Aorta (tissue), 5 donors: ENCODE results near the gene PASD1. TPM values are rescaled to one million over a fixed set of nuclear protein-coding genes. Genes with fewer than 3 reads are reported as not detected.

ENCODE experiments used
- ATAC-seq: fragments of 200-7000 bp; cut with Tn5 transposase; one replicate; pipeline ENCODE4 v1.9.1; 2022; ENCODE audit warnings: moderate library complexity; ENCODE audit not compliant: low FRiP score
- DNase-seq, 2 donors: peaks; one replicate each; pipeline ENCODE4 v3.0.0-alpha.2; 2020
- H3K27ac ChIP-seq, 2 donors: one replicate each; pipeline ENCODE4 v1.5.1; 2013; ENCODE audit warnings: low read length in 2 of 2, mild to moderate bottlenecking in 2 of 2, moderate library complexity in 2 of 2, control low read depth in 1 of 2, inconsistent platforms in 1 of 2, low read depth in 1 of 2
- H3K27me3 ChIP-seq, 2 donors: one replicate each; pipeline ENCODE4 v1.6.1; 2013; ENCODE audit warnings: control low read depth in 1 of 2, low read length in 1 of 2, mild to moderate bottlenecking in 1 of 2, moderate library complexity in 1 of 2; ENCODE audit not compliant: insufficient read depth in 2 of 2, control insufficient read depth in 1 of 2
- H3K36me3 ChIP-seq, 2 donors: one replicate each; pipeline ENCODE4 v1.6.1; 2013; ENCODE audit warnings: control low read depth in 1 of 2, low read length in 1 of 2, mild to moderate bottlenecking in 1 of 2; ENCODE audit not compliant: insufficient read depth in 2 of 2, control insufficient read depth in 1 of 2
- H3K4me1 ChIP-seq, 2 donors: one replicate each; pipeline ENCODE4 v1.6.1; 2013; ENCODE audit warnings: low read length in 2 of 2, control low read depth in 1 of 2, mild to moderate bottlenecking in 1 of 2, moderate library complexity in 1 of 2; ENCODE audit not compliant: insufficient read depth in 2 of 2, control insufficient read depth in 1 of 2
- H3K4me3 ChIP-seq, 2 donors: one replicate each; pipeline ENCODE4 v1.5.1; 2013; ENCODE audit warnings: low read length in 2 of 2, control low read depth in 1 of 2, mild to moderate bottlenecking in 1 of 2
- H3K9me3 ChIP-seq: one replicate; pipeline ENCODE4 v1.6.1; 2013; ENCODE audit warnings: mild to moderate bottlenecking, low read length; ENCODE audit not compliant: control insufficient read depth
- WGBS, 2 donors: extraction: QIAGEN DNeasy Blood & Tissue Kit; methylation state at CpG; one replicate each; pipeline ENCODE4 v1.1.7; 2013; 5-methylcytosine and 5-hydroxymethylcytosine counted together
- intact Hi-C, 2 donors: fragments of 100-400 bp; cut with DNase I; formaldehyde crosslinking; loops; one replicate each; pipeline versions ENCODE4 v1.14.2 to v1.15.0; 2022
- polyA plus RNA-seq, 2 donors: library from polyadenylated mRNA; stranded (reverse); fragments of 200-250 nt; gene quantifications; one replicate each; pipeline ENCODE4 v1.2.3, GENCODE V29; 2013
- total RNA-seq, 2 donors: library from RNA; stranded (reverse); fragmentation: NEBNext Ultra II Directional; extraction: Animal tissue kit (Norgen Biotek cat#: 25700); gene quantifications; one replicate each; pipeline ENCODE4 v1.2.1, GENCODE V29; 2021
- donor health status: healthy with polysubstance abuse.
- donor health status: Bipolar disorder and iron deficiency.
- donor health status: DM: no; HTN: no; CAD: no.
- donor health status: DM: no; HTN: no; CAD: no.
- donor health status: DM: yes; HTN: yes; CAD: no.

PASD1 gene
- total and polyA plus RNA-seq, 4 donors, result not detected

GRCh38 chrX:151634937-151635336 is 71.5 kb downstream of the PASD1 start:
- WGBS, 2 donors, result 49 to 65% methylated on average over 1 of the region's 1 CpG
- Histone ChIP-seq H3K27me3 (no peaks in the 10 kb centered on the region), H3K4me3 (no peak overlapping the region), H3K27ac (no peak overlapping the region), H3K4me1 (no peaks in the 10 kb centered on the region), H3K9me3 (no peaks in the 10 kb centered on the region), H3K36me3 (no peaks in the 10 kb centered on the region)
- no peak for ATAC-seq
- intact Hi-C loops, result loop anchor here in 1 of 2 donors (5.0 kb wide), 1 partner anchor 47 kb away; no protein-coding TSS in a partner anchor
- DNase-seq, result no peak

DNA sequence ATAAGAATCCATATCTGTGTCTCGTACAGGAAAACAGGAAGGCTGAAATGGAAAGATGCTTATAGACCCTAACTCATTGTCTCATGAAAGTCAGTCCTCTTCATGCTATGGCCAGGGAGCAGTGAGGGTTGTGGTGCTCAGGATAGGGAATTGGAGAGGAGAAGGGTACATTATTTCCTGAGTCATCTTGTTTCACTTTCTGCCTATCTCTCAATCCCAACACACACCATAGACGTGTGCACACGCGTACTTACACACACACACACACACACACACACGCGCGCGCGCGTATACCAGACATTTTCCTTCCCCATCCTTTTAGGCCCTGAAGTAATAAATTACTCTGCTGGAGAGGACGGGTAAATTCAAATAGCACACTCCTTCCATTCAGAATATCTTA is 78.1 kb downstream of the PASD1 start:
- Histone ChIP-seq H3K36me3 (no peaks in the 10 kb centered on the region), H3K9me3 (no peaks in the 10 kb centered on the region), H3K4me3 (no peak overlapping the region), H3K27me3 (no peaks in the 10 kb centered on the region), H3K4me1 (no peaks in the 10 kb centered on the region), H3K27ac (no peak overlapping the region)
- no peak for ATAC-seq
- DNase-seq, result no peak
- intact Hi-C loops, result no loop called here
- 74 to 87% methylated on average over 11 of the region's 11 CpGs for WGBS, 2 donors

- ATAC-seq, result no peak
- Histone ChIP-seq H3K4me1 (no peaks in the 10 kb centered on the region), H3K27ac (no peak overlapping the region), H3K36me3 (no peaks in the 10 kb centered on the region), H3K9me3 (no peaks in the 10 kb centered on the region), H3K27me3 (no peaks in the 10 kb centered on the region), H3K4me3 (no peak overlapping the region)
- DNase-seq, result no peak
- intact Hi-C loops, result no loop called here
- 46 to 61% methylated on average over 6 of the region's 6 CpGs for WGBS, 2 donors
Observed at GRCh38 chrX:151675121-151675746, 111.8 kb downstream of the PASD1 start.

GRCh38 chrX:151676196-151676595 is 112.7 kb downstream of the PASD1 start:
- ATAC-seq, result no peak
- DNase-seq, result no peak
- Histone ChIP-seq H3K4me3 (no peak overlapping the region), H3K4me1 (no peaks in the 10 kb centered on the region), H3K27ac (no peak overlapping the region), H3K9me3 (no peaks in the 10 kb centered on the region), H3K27me3 (no peaks in the 10 kb centered on the region), H3K36me3 (no peaks in the 10 kb centered on the region)
- 69 to 81% methylated on average over 4 of the region's 4 CpGs for WGBS, 2 donors
- intact Hi-C loops, result no loop called here

- H3K4me3 ChIP-seq, result no peak overlapping the region
- DNase-seq, result no peak
- H3K36me3 ChIP-seq, result no peaks in the 10 kb centered on the region
- WGBS, 2 donors, result 61 to 82% methylated on average over 5 of the region's 5 CpGs
- ATAC-seq, result no peak
- H3K4me1 ChIP-seq, result no peaks in the 10 kb centered on the region
- H3K27ac ChIP-seq, result no peak overlapping the region
- no peaks in the 10 kb centered on the region for H3K27me3 ChIP-seq
- intact Hi-C loops, result loop anchor here in 1 of 2 donors (5.0 kb wide), 1 partner anchor 48 kb away; no protein-coding TSS in a partner anchor
- no peaks in the 10 kb centered on the region for H3K9me3 ChIP-seq
Observed at GRCh38 chrX:151679798-151680402, 116.4 kb downstream of the PASD1 start.

- Histone ChIP-seq H3K4me3 (no peak overlapping the region), H3K4me1 (no peaks in the 10 kb centered on the region), H3K9me3 (no peaks in the 10 kb centered on the region), H3K36me3 (no peaks in the 10 kb centered on the region), H3K27ac (no peak overlapping the region), H3K27me3 (no peaks in the 10 kb centered on the region)
- intact Hi-C loops, result loop anchor here in 1 of 2 donors (5.0 kb wide), 1 partner anchor 49 kb away; no protein-coding TSS in a partner anchor
- WGBS, 2 donors, result 29 to 49% methylated on average over 4 of the region's 4 CpGs
- DNase-seq, result no peak
- ATAC-seq, result no peak
Observed at GRCh38 chrX:151680805-151681204, 117.3 kb downstream of the PASD1 start.

DNA sequence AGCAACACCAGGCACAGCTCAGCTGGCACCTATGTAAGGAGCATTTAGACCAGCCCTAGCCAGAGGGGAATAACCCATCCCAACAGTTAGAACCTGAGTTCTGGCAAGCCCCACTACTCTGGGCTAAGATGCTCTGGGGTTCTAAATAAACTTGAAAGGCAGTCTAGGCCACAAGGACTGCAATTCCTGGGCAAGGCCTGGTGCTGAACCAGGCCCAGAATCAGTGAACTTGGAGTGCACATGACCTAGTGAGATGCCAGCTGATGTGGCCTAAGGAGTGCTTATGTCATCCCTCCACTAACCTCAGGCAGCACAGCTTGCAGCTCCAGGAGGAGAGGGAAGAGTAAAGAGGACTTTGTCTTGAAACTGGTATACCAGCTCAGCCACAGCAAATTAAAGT is 124.2 kb downstream of the PASD1 start:
- no peaks in the 10 kb centered on the region for H3K9me3 ChIP-seq
- no peaks in the 10 kb centered on the region for H3K4me1 ChIP-seq
- intact Hi-C loops, result no loop called here
- DNase-seq, result no peak
- no peak overlapping the region for H3K27ac ChIP-seq
- no peaks in the 10 kb centered on the region for H3K36me3 ChIP-seq
- no peaks in the 10 kb centered on the region for H3K27me3 ChIP-seq
- no peak for ATAC-seq
- H3K4me3 ChIP-seq, result no peak overlapping the region

GRCh38 chrX:151688695-151689094 is 125.2 kb downstream of the PASD1 start:
- DNase-seq (no peak), ATAC-seq (no peak)
- H3K36me3 ChIP-seq, result no peaks in the 10 kb centered on the region
- intact Hi-C loops, result no loop called here
- no peaks in the 10 kb centered on the region for H3K4me1 ChIP-seq
- H3K9me3 ChIP-seq, result peaks cover 1% of the 10 kb centered on the region
- no peak overlapping the region for H3K4me3 ChIP-seq
- H3K27me3 ChIP-seq, result no peaks in the 10 kb centered on the region
- no peak overlapping the region for H3K27ac ChIP-seq

DNA sequence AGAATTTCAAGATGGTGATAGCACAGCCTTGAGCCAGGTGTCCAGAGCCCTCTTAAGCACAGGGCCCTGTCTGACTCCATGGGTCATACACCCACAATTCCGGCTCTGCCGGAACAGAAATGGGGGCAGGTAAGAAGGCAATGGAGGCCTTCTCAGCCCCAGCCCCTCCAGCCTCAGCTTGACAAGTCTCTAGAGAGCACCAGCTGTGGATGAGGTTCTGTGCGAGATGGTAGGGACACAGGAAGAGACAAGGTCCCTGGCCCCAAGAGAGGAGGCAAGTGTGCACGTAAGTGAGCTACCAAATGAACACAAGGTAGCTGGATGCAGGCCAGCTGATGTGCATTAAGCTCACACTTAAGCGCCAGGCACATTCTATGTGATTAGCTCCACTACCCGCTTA is 129.3 kb downstream of the PASD1 start:
- intact Hi-C loops, result no loop called here
- H3K27me3 ChIP-seq, result no peaks in the 10 kb centered on the region
- ATAC-seq (no peak), DNase-seq (no peak)
- 93 to 97% methylated on average over 6 of the region's 6 CpGs for WGBS, 2 donors
- peaks cover 1% of the 10 kb centered on the region for H3K9me3 ChIP-seq
- no peaks in the 10 kb centered on the region for H3K4me1 ChIP-seq
- H3K4me3 ChIP-seq, result no peak overlapping the region
- no peak overlapping the region for H3K27ac ChIP-seq
- no peaks in the 10 kb centered on the region for H3K36me3 ChIP-seq
